Embryonic facial prominence (tissue), 1 donor: ENCODE data around the gene DNAJA4.
"Not testable (repeated sequence)": the region's sequence is repeated elsewhere in the genome, so short reads cannot be mapped to it uniquely, and the experiment has no call there.

Source experiments
- DNase-seq: peaks from one replicate; pipeline ENCODE4 v3.0.0-alpha.2; 2016; ENCODE audit errors: extremely low spot score

Gene DNAJA4

DNA sequence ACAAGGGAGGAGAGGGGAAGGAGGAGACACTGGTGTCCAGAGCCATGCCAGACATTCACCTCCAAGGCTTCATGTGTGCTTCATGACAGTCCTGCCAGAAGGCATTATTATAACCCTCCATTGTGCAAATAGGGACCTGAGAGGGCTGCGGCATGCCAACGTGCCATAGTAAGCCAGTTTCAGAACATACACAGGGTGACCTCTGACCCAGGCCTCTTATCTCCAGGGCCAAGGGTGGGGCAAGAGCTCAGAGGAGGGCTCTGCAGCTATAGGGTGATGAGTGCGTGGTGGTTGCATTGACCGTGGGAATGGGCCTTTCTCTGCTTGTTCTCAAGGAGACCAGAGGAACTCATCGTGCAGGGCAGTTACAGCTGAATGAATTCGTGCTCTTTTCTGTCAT is 20.3 kb upstream of the DNAJA4 start:
- DNase-seq = no peak

DNA sequence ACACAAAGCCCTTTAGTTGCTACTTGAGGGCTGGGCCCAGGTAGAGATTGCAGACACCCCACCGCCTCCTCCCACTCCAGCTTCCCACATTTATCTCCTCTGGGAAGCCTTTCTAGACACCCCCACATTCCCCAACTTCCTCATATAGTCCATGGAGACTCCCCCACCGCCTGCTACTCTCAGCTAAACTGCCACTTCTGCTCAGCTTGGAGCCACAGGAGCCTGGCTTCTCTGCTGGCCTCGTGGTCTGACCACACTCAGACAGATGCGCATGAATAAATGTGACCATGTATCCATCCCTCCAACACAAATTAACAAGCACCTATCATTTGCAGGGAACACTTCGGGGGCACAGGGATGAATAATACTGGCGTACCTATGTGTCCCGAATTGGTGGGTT is 19.5 kb upstream of the DNAJA4 start:
- DNase-seq = no peak

GRCh38 chr15:78245392-78245791 is 19.0 kb upstream of the DNAJA4 start:
- not testable (repeated sequence) for DNase-seq

GRCh38 chr15:78245976-78246620 is 18.3 kb upstream of the DNAJA4 start:
- DNase-seq = not testable (repeated sequence)

DNA sequence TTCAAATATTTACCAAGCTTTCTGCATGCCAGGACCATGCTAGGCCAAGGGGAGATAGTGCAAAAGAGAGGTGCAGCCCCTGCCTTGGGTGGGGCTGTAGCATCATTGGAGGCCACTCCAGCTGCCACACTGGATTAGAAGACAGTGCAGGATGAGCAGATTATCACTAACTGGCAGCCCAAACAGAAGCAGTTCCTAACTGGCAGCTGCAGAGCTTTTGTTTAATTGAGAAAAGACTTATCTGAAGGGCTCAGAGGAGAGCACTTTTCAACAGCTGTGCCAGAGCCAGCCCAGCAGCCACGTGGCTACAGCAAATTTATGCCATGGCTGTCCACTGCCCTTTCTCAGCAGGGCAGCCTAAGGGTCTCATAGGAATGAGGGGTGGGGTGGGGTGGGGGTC is 16.5 kb upstream of the DNAJA4 start:
- no peak for DNase-seq

GRCh38 chr15:78249131-78249530 is 15.2 kb upstream of the DNAJA4 start:
- DNase-seq = no peak

- DNase-seq = no peak
Measured at GRCh38 chr15:78251136-78251535, 13.2 kb upstream of the DNAJA4 start.

DNA sequence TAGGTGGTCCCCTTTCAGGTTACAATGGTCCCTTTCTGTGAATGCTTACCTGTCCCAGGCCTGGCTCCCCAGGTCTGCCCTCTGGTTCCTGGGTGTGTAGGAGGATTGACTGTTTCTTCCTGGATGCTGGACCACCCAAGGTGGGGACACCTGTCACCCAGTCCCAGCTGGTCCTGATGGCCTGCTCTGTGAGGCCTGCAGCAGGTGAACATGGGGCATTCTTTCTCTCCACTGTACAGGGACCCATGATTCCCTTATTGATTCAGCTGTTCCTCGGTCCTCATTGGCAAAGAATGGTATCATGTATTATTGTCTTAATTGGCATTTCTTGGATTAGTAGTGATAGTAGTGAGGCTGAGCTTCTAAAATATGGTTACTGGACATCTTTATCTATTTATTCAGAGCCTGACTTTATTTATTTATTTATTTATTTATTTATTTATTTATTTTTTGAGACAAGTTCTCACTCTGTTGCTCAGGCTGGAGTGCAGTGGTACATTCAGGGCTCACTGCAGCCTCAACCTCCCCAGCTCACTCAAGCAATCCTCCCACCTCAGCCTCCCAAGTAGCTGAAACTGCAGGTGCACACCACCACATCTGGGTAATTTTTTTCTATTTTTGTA is 8.8 kb upstream of the DNAJA4 start:
- no peak for DNase-seq

DNA sequence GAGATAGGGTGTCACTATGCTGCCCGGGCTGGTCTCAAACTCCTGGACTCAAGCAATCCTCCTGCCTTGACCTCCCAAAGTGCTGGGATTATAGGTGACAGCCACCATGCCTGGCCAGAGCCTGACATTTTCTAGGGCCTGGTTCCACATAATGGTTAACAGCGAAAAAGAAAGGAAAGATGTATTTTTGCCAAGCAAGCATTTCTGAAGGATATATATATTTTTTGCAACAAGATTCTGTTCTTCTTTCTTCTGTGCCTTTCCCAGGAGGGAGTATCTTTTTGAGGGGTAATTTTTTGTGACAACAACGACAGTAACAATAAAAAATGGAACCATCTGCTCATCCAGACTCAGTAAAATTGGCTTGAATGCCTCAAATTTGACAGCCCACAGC is 8.3 kb upstream of the DNAJA4 start:
- no peak for DNase-seq

DNA sequence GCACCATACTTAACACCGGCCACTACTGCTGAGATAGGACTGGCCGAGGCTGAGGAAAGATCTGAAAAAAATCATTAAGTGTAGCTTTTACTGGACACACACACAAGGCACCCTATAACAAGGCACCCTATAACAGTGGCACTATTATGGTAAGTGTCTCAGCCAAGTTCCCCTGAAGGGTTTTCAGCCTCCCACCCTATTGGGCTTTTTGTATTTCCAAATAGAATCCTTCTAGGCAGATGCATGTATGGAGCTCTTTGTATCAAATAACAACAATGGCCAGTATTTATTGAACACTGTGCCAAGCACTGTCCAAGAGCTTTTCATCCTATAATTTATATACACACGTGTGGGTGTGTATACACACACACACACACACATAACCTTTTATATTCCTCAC is 6.7 kb upstream of the DNAJA4 start:
- DNase-seq = no peak

GRCh38 chr15:78259232-78259631 is 5.1 kb upstream of the DNAJA4 start:
- no peak for DNase-seq

- no peak for DNase-seq
Measured at GRCh38 chr15:78260489-78260888, 3.9 kb upstream of the DNAJA4 start.

DNA sequence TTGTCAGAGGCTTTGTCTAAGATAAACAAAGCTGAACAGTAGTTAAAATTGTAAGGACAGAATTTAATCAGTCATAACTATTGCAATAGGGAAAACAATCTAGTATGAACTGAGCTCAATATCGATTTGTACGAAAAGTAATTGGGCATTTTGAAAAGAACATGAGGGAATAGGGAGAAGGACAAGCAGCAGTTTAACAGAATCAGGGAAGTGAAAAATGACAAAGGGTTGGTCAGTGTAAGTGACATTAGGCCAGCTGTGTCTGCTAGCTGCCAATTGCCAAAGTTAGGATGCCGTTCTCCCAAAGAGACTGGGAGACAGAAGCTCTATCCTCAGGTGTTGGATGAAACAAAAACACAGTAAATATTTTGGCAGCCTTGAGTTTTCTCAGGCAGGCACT is 3.3 kb upstream of the DNAJA4 start:
- DNase-seq = no peak

GRCh38 chr15:78263351-78263781 is 996 bp upstream of the DNAJA4 start:
- DNase-seq = no peak

GRCh38 chr15:78263907-78264303 is 457 bp upstream of the DNAJA4 start:
- no peak for DNase-seq

DNA sequence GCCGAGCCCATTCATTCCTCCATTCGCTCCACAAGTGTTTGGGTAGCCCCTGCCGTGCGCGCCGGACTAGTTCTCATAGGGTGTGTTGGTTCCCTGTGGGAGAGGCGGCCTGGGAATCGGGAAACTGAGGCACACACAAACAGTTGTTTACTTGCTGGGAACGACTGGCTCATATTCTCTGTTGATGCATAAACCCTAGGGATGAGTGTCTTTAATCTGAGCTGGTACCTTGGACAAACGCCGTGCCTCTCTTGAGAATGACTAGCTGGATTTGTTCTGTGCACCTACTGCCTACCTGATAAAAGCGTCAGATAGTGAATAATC is 737 bp downstream of the DNAJA4 start:
- DNase-seq = no peak

DNA sequence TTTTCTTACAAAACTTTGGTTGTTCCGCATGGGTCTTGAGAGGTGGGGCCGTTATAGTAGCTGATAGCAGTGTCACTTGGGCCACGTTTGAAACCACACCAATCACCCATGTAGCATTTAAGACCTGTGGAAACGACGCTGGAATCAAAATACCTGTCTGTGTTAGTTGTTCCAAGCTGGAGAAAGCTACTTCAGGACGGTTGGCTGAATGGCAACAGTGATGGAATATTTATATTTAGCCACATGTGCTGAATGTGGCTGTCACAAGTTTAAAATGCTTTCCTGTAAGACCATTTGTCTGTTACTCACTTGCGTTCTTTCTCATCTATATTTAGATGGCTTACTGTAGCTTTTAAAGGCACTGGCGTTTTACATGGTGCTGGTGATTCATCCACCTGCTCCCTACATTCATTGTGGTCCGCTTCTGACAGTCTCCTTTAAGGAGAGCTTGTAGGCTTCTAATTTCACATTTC is 1.4 kb downstream of the DNAJA4 start:
- no peak for DNase-seq

DNA sequence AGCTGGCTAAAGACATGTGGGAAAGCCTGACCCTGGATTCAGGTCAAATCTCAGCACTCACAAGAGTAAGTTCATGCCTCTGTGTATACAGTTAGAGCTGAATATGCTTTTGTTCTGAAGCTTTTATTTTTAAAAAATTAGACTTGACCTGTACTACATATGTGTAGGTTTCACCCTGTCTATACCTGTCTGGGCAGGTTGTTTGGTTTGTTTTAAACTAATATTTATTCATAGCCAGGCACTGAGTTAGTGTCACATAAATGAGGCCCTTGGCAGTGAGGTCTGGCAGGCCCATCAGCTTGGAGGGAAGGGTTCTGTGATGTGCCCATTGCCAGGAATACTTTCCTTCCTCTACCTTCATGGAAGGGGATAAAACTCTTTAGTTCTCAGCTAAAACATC is 1.9 kb downstream of the DNAJA4 start:
- DNase-seq = no peak

DNA sequence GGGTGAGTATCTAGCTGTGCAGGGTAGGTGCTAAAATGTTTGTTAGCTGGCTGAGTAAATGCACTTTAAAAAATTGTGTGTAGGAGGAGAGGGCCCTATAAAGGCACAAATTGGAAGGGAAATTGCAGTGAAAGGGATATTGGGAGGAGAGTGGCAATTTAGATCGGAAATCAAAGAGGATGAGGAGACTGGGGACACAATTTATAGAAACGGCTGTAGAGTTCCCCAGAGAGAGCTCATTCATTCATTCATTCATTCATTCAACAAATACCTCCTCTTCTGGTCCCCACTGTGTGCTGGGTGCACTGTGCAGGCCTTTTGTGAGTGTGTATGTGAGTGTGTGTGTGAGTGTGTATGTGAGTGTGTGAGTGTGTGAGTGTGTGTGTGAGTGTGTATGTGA is 2.4 kb downstream of the DNAJA4 start:
- no peak for DNase-seq

DNA sequence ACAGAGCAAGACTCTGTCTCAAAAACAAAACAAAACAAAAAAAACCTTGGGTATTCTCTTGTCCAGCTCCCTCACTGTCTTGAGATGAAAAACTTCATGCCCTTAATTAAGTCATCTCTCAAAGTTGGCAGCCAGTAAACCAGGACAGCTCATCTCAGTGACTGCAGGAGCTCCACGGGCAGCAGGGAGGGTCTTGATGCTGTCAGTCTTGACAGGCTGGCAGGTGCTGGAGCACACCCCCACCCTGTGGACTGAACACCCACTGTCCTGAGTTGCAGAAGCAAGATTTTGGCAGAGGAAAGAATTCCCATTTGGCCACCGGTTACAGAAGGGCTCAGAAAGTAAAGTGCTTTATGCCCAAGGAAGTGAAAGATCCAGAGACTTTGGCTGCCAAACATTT is 8.0 kb downstream of the DNAJA4 start:
- DNase-seq = no peak

DNA sequence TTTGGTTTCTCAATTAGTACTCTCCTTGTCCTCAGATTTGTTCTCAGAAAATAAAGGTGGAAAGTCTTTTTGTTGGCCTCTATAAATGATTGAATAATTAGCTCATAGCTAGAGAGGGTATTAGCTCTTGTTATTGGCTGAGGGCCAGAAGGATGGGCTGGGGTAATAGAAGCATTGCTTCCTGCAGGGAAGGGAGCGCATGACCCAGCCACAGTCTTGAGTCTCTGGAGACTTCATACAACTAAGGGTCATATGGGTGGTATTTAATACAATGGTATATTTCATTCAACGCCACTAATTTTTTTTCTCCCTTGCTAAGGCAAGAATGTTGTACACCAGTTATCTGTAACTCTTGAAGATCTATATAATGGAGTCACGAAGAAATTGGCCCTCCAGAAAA is 8.4 kb downstream of the DNAJA4 start:
- DNase-seq = no peak

GRCh38 chr15:78274994-78275393 is 10.6 kb downstream of the DNAJA4 start:
- DNase-seq = no peak

- no peak for DNase-seq
Measured at GRCh38 chr15:78276064-78276943, 11.9 kb downstream of the DNAJA4 start.
